HCT116 (cell line): Measurements from ENCODE around the gene DHX32.
"Not testable (repeated sequence)": the region's sequence is repeated elsewhere in the genome, so short reads cannot be mapped to it uniquely, and the experiment has no call there.

Experiments
- CEBPB ChIP-seq: IDR thresholded peaks from 2 replicates; pipeline ENCODE4 v1.6.1; 2012; ENCODE audit warnings: low read depth
- EGR1 ChIP-seq: IDR thresholded peaks from 2 replicates; pipeline ENCODE4 v1.6.1; 2012; ENCODE audit warnings: low read depth
- EZH2 ChIP-seq: fragments of 200-600 bp; sonication (generic); IDR thresholded peaks from 2 replicates; pipeline ENCODE4 v1.6.1; 2017; ENCODE audit warnings: antibody characterized with exemption, mixed run types
- POLR2A ChIP-seq: IDR thresholded peaks from 2 replicates; pipeline ENCODE4 v1.7.0; 2011; ENCODE audit warnings: borderline replicate concordance; ENCODE audit not compliant: insufficient read depth, insufficient read length; ENCODE audit errors: extremely low read depth
- POLR2AphosphoS5 ChIP-seq: IDR thresholded peaks from 2 replicates; pipeline ENCODE4 v1.6.1; 2011; ENCODE audit warnings: mild to moderate bottlenecking, low read depth, low read length, moderate library complexity
- RAD21 ChIP-seq: IDR thresholded peaks from 2 replicates; pipeline ENCODE4 v1.6.1; 2012; ENCODE audit warnings: low read depth, mild to moderate bottlenecking
- SIN3A ChIP-seq: IDR thresholded peaks from 2 replicates; pipeline ENCODE4 v1.6.1; 2012; ENCODE audit warnings: low read depth
- TCF7L2 ChIP-seq: IDR thresholded peaks from 2 replicates; pipeline ENCODE4 v1.7.0; 2011; ENCODE audit warnings: borderline replicate concordance, inconsistent platforms; ENCODE audit not compliant: insufficient read depth, insufficient read length; ENCODE audit errors: extremely low read depth
- YY1 ChIP-seq: IDR thresholded peaks from 2 replicates; pipeline ENCODE4 v1.6.1; 2011; ENCODE audit warnings: low read length, low read depth, moderate library complexity, mild to moderate bottlenecking; ENCODE audit not compliant: insufficient replicate concordance; ENCODE audit errors: extremely low read depth
- ZFX ChIP-seq: fragments of 450-650 bp; IDR thresholded peaks from 2 replicates; pipeline ENCODE4 v1.6.1; 2017
- TF ChIP-seq, protein P1 (sequence below), 3 experiments: fragments of 200-600 bp in 1 of 3; sonication (generic) in 1 of 3; IDR thresholded peaks in 2 of 3; conservative IDR thresholded peaks in 1 of 3; 2 replicates each; pipeline ENCODE4 v1.5.1; 2012 to 2017; ENCODE audit warnings: low read depth in 2 of 3, low read length in 2 of 3, antibody characterized with exemption in 1 of 3, borderline replicate concordance in 1 of 3, control low read depth in 1 of 3, mild to moderate bottlenecking in 1 of 3, mixed read lengths in 1 of 3, mixed run types in 1 of 3, moderate library complexity in 1 of 3; ENCODE audit not compliant: insufficient read depth in 1 of 3
- TF ChIP-seq, protein P2 (sequence below): IDR thresholded peaks from 2 replicates; pipeline ENCODE4 v1.6.1; 2012
- TF ChIP-seq, protein P3 (sequence below): IDR thresholded peaks from 2 replicates; pipeline ENCODE4 v1.6.1; 2012; ENCODE audit warnings: low read depth

DNA sequence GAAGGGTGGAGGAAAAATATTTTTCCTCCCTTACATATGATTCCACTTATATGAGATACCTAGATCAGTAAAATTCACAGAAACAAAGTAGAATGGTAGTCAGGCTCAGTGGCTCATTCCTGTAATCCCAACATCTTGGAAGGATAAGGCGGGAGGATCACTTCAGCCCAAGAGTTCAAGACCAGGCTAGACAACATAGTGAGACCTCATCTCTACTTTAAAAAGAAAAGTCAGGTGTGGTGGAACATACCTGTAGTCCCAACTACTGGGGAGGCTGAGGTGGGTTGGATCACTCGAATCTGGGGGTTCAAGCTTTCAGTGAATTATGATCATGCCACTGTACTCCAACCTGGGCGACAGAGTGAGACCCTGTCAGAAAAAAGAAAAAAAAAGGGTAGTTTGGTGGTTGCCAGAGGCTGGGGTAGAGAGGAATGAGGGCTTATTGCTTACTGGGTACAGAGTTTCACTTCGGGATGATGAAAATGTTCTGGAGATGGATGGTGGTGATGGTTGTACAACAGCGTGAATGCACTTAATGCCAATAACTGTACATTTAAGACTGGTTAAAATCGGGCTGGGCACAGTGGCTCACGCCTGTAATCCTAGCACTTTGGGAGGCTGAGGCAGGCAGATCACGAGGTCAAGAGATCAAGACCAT lies 36.7 kb upstream of the DHX32 start:
- TF ChIP-seq, protein P1, sequence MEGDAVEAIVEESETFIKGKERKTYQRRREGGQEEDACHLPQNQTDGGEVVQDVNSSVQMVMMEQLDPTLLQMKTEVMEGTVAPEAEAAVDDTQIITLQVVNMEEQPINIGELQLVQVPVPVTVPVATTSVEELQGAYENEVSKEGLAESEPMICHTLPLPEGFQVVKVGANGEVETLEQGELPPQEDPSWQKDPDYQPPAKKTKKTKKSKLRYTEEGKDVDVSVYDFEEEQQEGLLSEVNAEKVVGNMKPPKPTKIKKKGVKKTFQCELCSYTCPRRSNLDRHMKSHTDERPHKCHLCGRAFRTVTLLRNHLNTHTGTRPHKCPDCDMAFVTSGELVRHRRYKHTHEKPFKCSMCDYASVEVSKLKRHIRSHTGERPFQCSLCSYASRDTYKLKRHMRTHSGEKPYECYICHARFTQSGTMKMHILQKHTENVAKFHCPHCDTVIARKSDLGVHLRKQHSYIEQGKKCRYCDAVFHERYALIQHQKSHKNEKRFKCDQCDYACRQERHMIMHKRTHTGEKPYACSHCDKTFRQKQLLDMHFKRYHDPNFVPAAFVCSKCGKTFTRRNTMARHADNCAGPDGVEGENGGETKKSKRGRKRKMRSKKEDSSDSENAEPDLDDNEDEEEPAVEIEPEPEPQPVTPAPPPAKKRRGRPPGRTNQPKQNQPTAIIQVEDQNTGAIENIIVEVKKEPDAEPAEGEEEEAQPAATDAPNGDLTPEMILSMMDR (IDR thresholded peaks at IDR 0.05 in 2 of 3, conservative IDR thresholded peaks at IDR 0.05 in 1 of 3; ENCODE audit: borderline replicate concordance in 1 of 3, insufficient read depth in 1 of 3, low read depth in 2 of 3, low read length in 2 of 3) = not testable (repeated sequence)
- TF ChIP-seq, protein P2, sequence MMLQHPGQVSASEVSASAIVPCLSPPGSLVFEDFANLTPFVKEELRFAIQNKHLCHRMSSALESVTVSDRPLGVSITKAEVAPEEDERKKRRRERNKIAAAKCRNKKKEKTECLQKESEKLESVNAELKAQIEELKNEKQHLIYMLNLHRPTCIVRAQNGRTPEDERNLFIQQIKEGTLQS = not testable (repeated sequence)
- not testable (repeated sequence) for TF ChIP-seq ZFX, POLR2A, SIN3A, TCF7L2, CEBPB, YY1, EZH2, RAD21, EGR1, POLR2AphosphoS5
- TF ChIP-seq, protein P3, sequence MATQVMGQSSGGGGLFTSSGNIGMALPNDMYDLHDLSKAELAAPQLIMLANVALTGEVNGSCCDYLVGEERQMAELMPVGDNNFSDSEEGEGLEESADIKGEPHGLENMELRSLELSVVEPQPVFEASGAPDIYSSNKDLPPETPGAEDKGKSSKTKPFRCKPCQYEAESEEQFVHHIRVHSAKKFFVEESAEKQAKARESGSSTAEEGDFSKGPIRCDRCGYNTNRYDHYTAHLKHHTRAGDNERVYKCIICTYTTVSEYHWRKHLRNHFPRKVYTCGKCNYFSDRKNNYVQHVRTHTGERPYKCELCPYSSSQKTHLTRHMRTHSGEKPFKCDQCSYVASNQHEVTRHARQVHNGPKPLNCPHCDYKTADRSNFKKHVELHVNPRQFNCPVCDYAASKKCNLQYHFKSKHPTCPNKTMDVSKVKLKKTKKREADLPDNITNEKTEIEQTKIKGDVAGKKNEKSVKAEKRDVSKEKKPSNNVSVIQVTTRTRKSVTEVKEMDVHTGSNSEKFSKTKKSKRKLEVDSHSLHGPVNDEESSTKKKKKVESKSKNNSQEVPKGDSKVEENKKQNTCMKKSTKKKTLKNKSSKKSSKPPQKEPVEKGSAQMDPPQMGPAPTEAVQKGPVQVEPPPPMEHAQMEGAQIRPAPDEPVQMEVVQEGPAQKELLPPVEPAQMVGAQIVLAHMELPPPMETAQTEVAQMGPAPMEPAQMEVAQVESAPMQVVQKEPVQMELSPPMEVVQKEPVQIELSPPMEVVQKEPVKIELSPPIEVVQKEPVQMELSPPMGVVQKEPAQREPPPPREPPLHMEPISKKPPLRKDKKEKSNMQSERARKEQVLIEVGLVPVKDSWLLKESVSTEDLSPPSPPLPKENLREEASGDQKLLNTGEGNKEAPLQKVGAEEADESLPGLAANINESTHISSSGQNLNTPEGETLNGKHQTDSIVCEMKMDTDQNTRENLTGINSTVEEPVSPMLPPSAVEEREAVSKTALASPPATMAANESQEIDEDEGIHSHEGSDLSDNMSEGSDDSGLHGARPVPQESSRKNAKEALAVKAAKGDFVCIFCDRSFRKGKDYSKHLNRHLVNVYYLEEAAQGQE = not testable (repeated sequence)
